GM12878 (cell line): ENCODE results near the gene PRKX. TPM values are rescaled to one million over a fixed set of nuclear protein-coding genes. Genes with fewer than 3 reads are reported as not detected.

Experiments used
- ATAC-seq: fragments of 200-7000 bp; cut with Tn5 transposase; 3 replicates; pipeline ENCODE4 v1.9.1; 2020; ENCODE audit warnings: mild to moderate bottlenecking, moderate library complexity
- BruUV-seq: library from RNA; stranded (reverse); fragments of 400-500 nt; replicated peaks from 2 replicates; lab custom pipeline; 2021; lab: Mats Ljungman, UMichigan
- CTCF ChIA-PET: fragments of 300-600 bp; sonication (Branson Sonifier 250); formaldehyde crosslinking; extraction: SDS; loops from one replicate; lab custom pipeline; 2021; ENCODE audit warnings: inconsistent platforms; lab: Yijun Ruan, JAX
- POLR2A ChIA-PET: fragments of 350-600 bp; formaldehyde crosslinking; extraction: SDS; loops from one replicate; lab custom pipeline; 2021; ENCODE audit warnings: inconsistent platforms; lab: Charles Lee
- RAD21 ChIA-PET: fragments of 300-600 bp; sonication (Branson Sonifier 250); formaldehyde crosslinking; loops from one replicate; lab custom pipeline; 2023; ENCODE audit warnings: antibody characterized with exemption; ENCODE audit not compliant: unreplicated experiment; lab: Charles Lee
- SMC1A ChIA-PET: fragments of 300-600 bp; sonication (Branson Sonifier 250); formaldehyde crosslinking; loops from one replicate; lab custom pipeline; 2023; ENCODE audit not compliant: unreplicated experiment, uncharacterized antibody; lab: Charles Lee
- DNase-seq: peaks from one replicate; pipeline ENCODE4 v3.0.0-alpha.2; 2011; ENCODE audit warnings: low read depth, low spot score
- FAIRE-seq: peaks from 3 replicates; lab custom pipeline; 2011; peaks lifted over from hg19 to GRCh38; lab: Jason Lieb, UNC
- H2AFZ ChIP-seq: 2 replicates; pipeline ENCODE4 v1.6.0; 2011; ENCODE audit warnings: low read depth, low read length, control low read depth; ENCODE audit not compliant: control insufficient read depth
- H3K27ac ChIP-seq: 2 replicates; pipeline ENCODE4 v1.5.1; 2011; ENCODE audit warnings: control low read depth; ENCODE audit not compliant: control insufficient read depth, insufficient read depth
- H3K27me3 ChIP-seq, 2 experiments: replicated peaks in 1 of 2; 2 replicates each; pipeline versions ENCODE4 v1.6.0 to v1.6.1; 2011; ENCODE audit warnings: low read length in 1 of 2; ENCODE audit not compliant: control insufficient read depth in 2 of 2, insufficient read depth in 2 of 2
- H3K36me3 ChIP-seq, 2 experiments: 2 replicates each; pipeline ENCODE4 v1.5.1; 2011; ENCODE audit warnings: low read length in 1 of 2; ENCODE audit not compliant: control insufficient read depth in 2 of 2, insufficient read depth in 2 of 2
- H3K4me1 ChIP-seq: 2 replicates; pipeline ENCODE4 v1.6.1; 2011; ENCODE audit warnings: mild to moderate bottlenecking, low read length, moderate library complexity, mixed read lengths; ENCODE audit not compliant: control insufficient read depth, insufficient read depth
- H3K4me2 ChIP-seq: 2 replicates; pipeline ENCODE4 v1.6.0; 2011; ENCODE audit warnings: control low read depth; ENCODE audit not compliant: control insufficient read depth, insufficient read depth
- H3K4me3 ChIP-seq: fragments of 200-600 bp; sonication (generic); 2 replicates; pipeline ENCODE4 v1.5.1; 2016
- H3K79me2 ChIP-seq: 2 replicates; pipeline ENCODE4 v1.6.0; 2011; ENCODE audit warnings: low read length; ENCODE audit not compliant: control insufficient read depth, insufficient read depth
- H3K9ac ChIP-seq: 2 replicates; pipeline ENCODE4 v1.8.0; 2011; ENCODE audit warnings: low read length, control low read depth, mixed read lengths; ENCODE audit not compliant: control insufficient read depth, insufficient read depth
- H3K9me3 ChIP-seq: replicated peaks from 3 replicates; pipeline ENCODE4 v1.5.1; 2011; ENCODE audit warnings: mild to moderate bottlenecking, low read length; ENCODE audit not compliant: control insufficient read depth, insufficient read depth
- H4K20me1 ChIP-seq: 2 replicates; pipeline ENCODE4 v1.6.0; 2011; ENCODE audit not compliant: control insufficient read depth, insufficient read depth
- ASH2L ChIP-seq: fragments of 300-600, 200-600 bp; sonication (generic); IDR thresholded peaks from 2 replicates; pipeline ENCODE4 v1.6.1; 2017; ENCODE audit warnings: low read depth, mild to moderate bottlenecking, borderline replicate concordance
- BMI1 ChIP-seq: fragments of 450-650 bp; IDR thresholded peaks from 2 replicates; pipeline ENCODE4 v1.6.1; 2016; ENCODE audit warnings: mild to moderate bottlenecking, moderate library complexity, borderline replicate concordance
- CHD4 ChIP-seq: fragments of 200-600 bp; sonication (generic); IDR thresholded peaks from 2 replicates; pipeline ENCODE4 v1.6.1; 2016; ENCODE audit warnings: mild to moderate bottlenecking
- GATAD2B ChIP-seq: fragments of 450-650 bp; conservative IDR thresholded peaks from 2 replicates; pipeline ENCODE4 v1.6.1; 2017; ENCODE audit warnings: low read depth, mild to moderate bottlenecking, moderate library complexity
- NR2F1 ChIP-seq: fragments of 450-650 bp; conservative IDR thresholded peaks from 2 replicates; pipeline ENCODE4 v1.6.1; 2017; ENCODE audit warnings: mild to moderate bottlenecking
- RB1 ChIP-seq: fragments of 450-650 bp; formaldehyde crosslinking; IDR thresholded peaks from 2 replicates; pipeline ENCODE4 v1.6.1; 2017; ENCODE audit warnings: mild to moderate bottlenecking, borderline replicate concordance
- SIN3A ChIP-seq: IDR thresholded peaks from 2 replicates; pipeline ENCODE4 v1.6.1; 2012; ENCODE audit warnings: low read depth, low read length, improper control_type of control experiment
- SIX5 ChIP-seq: IDR thresholded peaks from 2 replicates; pipeline ENCODE4 v1.6.1; 2011; ENCODE audit warnings: mild to moderate bottlenecking, low read depth, low read length, moderate library complexity; ENCODE audit not compliant: severe bottlenecking
- STAT3 ChIP-seq: IDR thresholded peaks from 2 replicates; pipeline ENCODE4 v1.6.1; 2011; ENCODE audit warnings: low read depth, low read length, improper control_type of control experiment
- YBX1 ChIP-seq: fragments of 450-650 bp; IDR thresholded peaks from 2 replicates; pipeline ENCODE4 v1.6.1; 2016; ENCODE audit warnings: antibody characterized with exemption
- ZNF207 ChIP-seq: fragments of 450-650 bp; IDR thresholded peaks from 2 replicates; pipeline ENCODE4 v1.6.1; 2014; ENCODE audit warnings: antibody characterized with exemption, mild to moderate bottlenecking, borderline replicate concordance
- ZNF217 ChIP-seq: fragments of 450-650 bp; IDR thresholded peaks from 2 replicates; pipeline ENCODE4 v1.6.1; 2017; ENCODE audit warnings: antibody characterized with exemption, mild to moderate bottlenecking
- WGBS: methylation state at CpG from one replicate; pipeline ENCODE4 v1.1.6; 2016; ENCODE audit warnings: low lambda C conversion rate; ENCODE audit not compliant: insufficient replicate concordance, insufficient coverage; ENCODE audit errors: missing lambda C conversion rate; 5-methylcytosine and 5-hydroxymethylcytosine counted together
- in situ Hi-C: fragments of 300-500 bp; cut with MboI; formaldehyde crosslinking; loops from 9 replicates; pipeline ENCODE4 v1.14.3; 2018; ENCODE audit warnings: mixed read lengths
- intact Hi-C: fragments of 100-400 bp; cut with micrococcal nuclease; formaldehyde crosslinking; loops from one replicate; pipeline ENCODE4 v1.14.2; 2022; ENCODE audit not compliant: unreplicated experiment
- polyA plus RNA-seq, 11 experiments: library from polyadenylated mRNA; depleted of rRNA in 4 of 11; unstranded in 6 of 11; stranded (reverse) in 5 of 11; fragments of >200 nt; fragmentation: Nextera tagmentation in 4 of 11; fragmentation: Illumina TruSeq in 1 of 11; extraction: Ambion mirVana in 4 of 11; extraction: Trizol in 1 of 11; gene quantifications; 1 replicate in 1 of 11; 2 replicates in 10 of 11; pipeline versions ENCODE4 v1.2.1 to v1.2.3, GENCODE V29; 2011 to 2016; ENCODE audit warnings: inconsistent platforms in 2 of 11, missing spikeins in 2 of 11, low read depth in 1 of 11
- total RNA-seq, 4 experiments: library from RNA; depleted of rRNA in 3 of 4; stranded (reverse); fragments of >200 nt in 3 of 4; fragmentation: Illumina TruSeq in 1 of 4; extraction: Trizol in 1 of 4; gene quantifications; 2 replicates each; pipeline versions ENCODE4 v1.2.1 to v1.2.3, GENCODE V29; 2013 to 2021
- TF ChIP-seq, protein P1 (sequence below): fragments of 450-650 bp; IDR thresholded peaks from 2 replicates; pipeline ENCODE4 v1.6.1; 2017; ENCODE audit warnings: antibody characterized with exemption, mild to moderate bottlenecking, moderate library complexity

Gene PRKX
- total and polyA plus RNA-seq, 10 of the 15 experiments (the other 5 are each of a cell fraction or from before 2014, with no cell fraction given): 3.9 to 45.3 (median 23.9) TPM

DNA sequence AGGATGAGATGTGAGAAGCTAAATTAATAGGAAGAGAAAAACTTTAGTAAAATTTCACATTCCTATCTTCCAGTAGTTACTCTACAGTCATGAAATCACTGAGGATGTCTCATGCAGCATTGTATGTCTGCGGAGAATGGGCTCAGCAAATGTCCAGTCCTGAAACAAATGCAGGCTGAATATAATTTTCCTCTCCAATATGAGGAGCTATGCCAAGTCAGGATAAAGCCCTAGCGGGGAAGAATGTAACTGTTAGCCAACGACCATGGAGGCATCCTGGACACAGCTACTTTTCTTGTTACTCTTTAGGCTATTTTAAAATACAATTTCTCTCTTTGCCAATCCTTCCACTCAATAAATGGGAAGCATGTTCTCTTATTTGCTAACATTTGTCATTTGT is 127.7 kb downstream of the PRKX start:
- no peak for DNase-seq
- no peak overlapping the region for H3K4me2 ChIP-seq
- H3K79me2 ChIP-seq: no peaks in the 10 kb centered on the region
- no TSS peak for BruUV-seq
- WGBS: 54% methylated on average over 3 of the region's 3 CpGs
- no peak for ATAC-seq
- FAIRE-seq: no peak
- CTCF ChIA-PET: no interaction called here
- H3K27ac ChIP-seq: no peak overlapping the region
- no peaks in the 10 kb centered on the region for H3K36me3 ChIP-seq
- H3K27me3 ChIP-seq: no peaks in the 10 kb centered on the region
- RAD21 ChIA-PET: no interaction called here
- no peak for TF ChIP-seq SIX5
- TF ChIP-seq, protein P1, sequence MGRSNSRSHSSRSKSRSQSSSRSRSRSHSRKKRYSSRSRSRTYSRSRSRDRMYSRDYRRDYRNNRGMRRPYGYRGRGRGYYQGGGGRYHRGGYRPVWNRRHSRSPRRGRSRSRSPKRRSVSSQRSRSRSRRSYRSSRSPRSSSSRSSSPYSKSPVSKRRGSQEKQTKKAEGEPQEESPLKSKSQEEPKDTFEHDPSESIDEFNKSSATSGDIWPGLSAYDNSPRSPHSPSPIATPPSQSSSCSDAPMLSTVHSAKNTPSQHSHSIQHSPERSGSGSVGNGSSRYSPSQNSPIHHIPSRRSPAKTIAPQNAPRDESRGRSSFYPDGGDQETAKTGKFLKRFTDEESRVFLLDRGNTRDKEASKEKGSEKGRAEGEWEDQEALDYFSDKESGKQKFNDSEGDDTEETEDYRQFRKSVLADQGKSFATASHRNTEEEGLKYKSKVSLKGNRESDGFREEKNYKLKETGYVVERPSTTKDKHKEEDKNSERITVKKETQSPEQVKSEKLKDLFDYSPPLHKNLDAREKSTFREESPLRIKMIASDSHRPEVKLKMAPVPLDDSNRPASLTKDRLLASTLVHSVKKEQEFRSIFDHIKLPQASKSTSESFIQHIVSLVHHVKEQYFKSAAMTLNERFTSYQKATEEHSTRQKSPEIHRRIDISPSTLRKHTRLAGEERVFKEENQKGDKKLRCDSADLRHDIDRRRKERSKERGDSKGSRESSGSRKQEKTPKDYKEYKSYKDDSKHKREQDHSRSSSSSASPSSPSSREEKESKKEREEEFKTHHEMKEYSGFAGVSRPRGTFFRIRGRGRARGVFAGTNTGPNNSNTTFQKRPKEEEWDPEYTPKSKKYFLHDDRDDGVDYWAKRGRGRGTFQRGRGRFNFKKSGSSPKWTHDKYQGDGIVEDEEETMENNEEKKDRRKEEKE: no peak
- no peak for TF ChIP-seq GATAD2B
- TF ChIP-seq RB1: no peak
- no peak for TF ChIP-seq YBX1
- TF ChIP-seq NR2F1: no peak
- no peak for TF ChIP-seq STAT3
- TF ChIP-seq ZNF207: no peak
- no peak for TF ChIP-seq ZNF217
- TF ChIP-seq ASH2L: no peak
- TF ChIP-seq SIN3A: no peak
- no peak for TF ChIP-seq CHD4
- TF ChIP-seq BMI1: no peak
- TF ChIP-seq, all 136 proteins: peak for 0
- Histone ChIP-seq H3K9ac (no peak overlapping the region), H4K20me1 (no peaks in the 10 kb centered on the region), H2AFZ (no peak overlapping the region), H3K4me3 (no peak overlapping the region), H3K4me1 (no peaks in the 10 kb centered on the region), H3K9me3 (no peaks in the 10 kb centered on the region)
- in situ Hi-C loops: no loop called here
- ChIA-PET SMC1A (interaction anchor here (0.7 kb wide), 1 partner anchor 195 kb away, joined by 3 read pairs; no protein-coding TSS in a partner anchor), POLR2A (no interaction called here)
- intact Hi-C loops: no loop called here
